ENCODE measurements around the gene SYT9.

SYT9 gene

GRCh38 chr11:7347611-7348431, 96.1 kb downstream of the SYT9 start:
- no peak for DNase-seq

- DNase-seq = no peak
These were observed 97.0 kb downstream of the SYT9 start for GRCh38 chr11:7348432-7349304.

- no peak for DNase-seq
These were observed 99.5 kb downstream of the SYT9 start for GRCh38 chr11:7351228-7351627.

GRCh38 chr11:7353100-7353499, 101.4 kb downstream of the SYT9 start:
- DNase-seq = peak in 1 of 2 donors; percentile 3

GRCh38 chr11:7364660-7365059, 113.0 kb downstream of the SYT9 start:
- no peak for DNase-seq

GRCh38 chr11:7367803-7368202, 116.1 kb downstream of the SYT9 start:
- no peak for DNase-seq

- no peak for DNase-seq
These were observed 124.7 kb downstream of the SYT9 start for GRCh38 chr11:7376386-7376785.

- DNase-seq = no peak
These were observed 130.2 kb downstream of the SYT9 start for GRCh38 chr11:7381937-7382336.

GRCh38 chr11:7383406-7383805, 131.7 kb downstream of the SYT9 start:
- DNase-seq = no peak

- no peak for DNase-seq
These were observed 133.0 kb downstream of the SYT9 start for GRCh38 chr11:7384691-7385090.

GRCh38 chr11:7385532-7385931, 133.8 kb downstream of the SYT9 start:
- DNase-seq = no peak

GRCh38 chr11:7413961-7414915, 162.5 kb downstream of the SYT9 start:
- DNase-seq = no peak

- no peak for DNase-seq
These were observed 163.5 kb downstream of the SYT9 start for GRCh38 chr11:7414973-7415817.

GRCh38 chr11:7416080-7416479, 164.4 kb downstream of the SYT9 start:
- DNase-seq = no peak

- no peak for DNase-seq
These were observed 165.6 kb downstream of the SYT9 start for GRCh38 chr11:7417328-7417727.

- no peak for DNase-seq
These were observed 166.4 kb downstream of the SYT9 start for GRCh38 chr11:7418061-7418460.

- DNase-seq = no peak
These were observed 167.2 kb downstream of the SYT9 start for GRCh38 chr11:7418906-7419305.

- no peak for DNase-seq
These were observed 169.4 kb downstream of the SYT9 start for GRCh38 chr11:7421136-7421535.

GRCh38 chr11:7422544-7423331, 171.0 kb downstream of the SYT9 start:
- DNase-seq = no peak

GRCh38 chr11:7423946-7424345, 172.2 kb downstream of the SYT9 start:
- no peak for DNase-seq

- no peak for DNase-seq
These were observed 176.0 kb downstream of the SYT9 start for GRCh38 chr11:7427733-7428132.
